ENCODE data around the gene ANAPC4. TPM values are rescaled to one million over a fixed set of nuclear protein-coding genes. Genes with fewer than 3 reads are reported as not detected.

Gene ANAPC4
- polyA plus RNA-seq, 1 donor from 2014 or later = 78.1 TPM

GRCh38 chr4:25450491-25450901 is 73.4 kb downstream of the ANAPC4 start (continued):
- no peak for TF ChIP-seq REST (IDR thresholded peaks at IDR 0.05; ENCODE audit: borderline replicate concordance)

- no peak overlapping the region for H3K4me2 ChIP-seq (ENCODE audit: low read length)
- no peak for TF ChIP-seq SMC3 (conservative IDR thresholded peaks at IDR 0.05; ENCODE audit: poor library complexity)
These were observed 74.6 kb downstream of the ANAPC4 start for GRCh38 chr4:25451676-25452075.

GRCh38 chr4:25452081-25452480 is 75.0 kb downstream of the ANAPC4 start:
- no peaks in the 10 kb centered on the region for H3K9me3 ChIP-seq (ENCODE audit: low read length)
- no peak overlapping the region for H3K9ac ChIP-seq (ENCODE audit: low read length)
- H3K27ac ChIP-seq (ENCODE audit: low read length) = no peak overlapping the region
- H3K4me2 ChIP-seq (ENCODE audit: low read length) = no peak overlapping the region
- H3K36me3 ChIP-seq (ENCODE audit: insufficient read depth, low read length) = no peaks in the 10 kb centered on the region
- no peaks in the 10 kb centered on the region for H3F3A ChIP-seq (ENCODE audit: insufficient read depth, low read length, poor library complexity, severe bottlenecking)
- H3K79me2 ChIP-seq (replicated peaks; ENCODE audit: insufficient read depth, low read length) = no peaks in the 10 kb centered on the region
- H3K27me3 ChIP-seq (ENCODE audit: insufficient read depth, low read depth, low read length) = no peaks in the 10 kb centered on the region
- H3K4me3 ChIP-seq (ENCODE audit: low read length) = no peak overlapping the region
- H4K20me1 ChIP-seq (ENCODE audit: insufficient read depth) = no peaks in the 10 kb centered on the region
- H2AFZ ChIP-seq (ENCODE audit: low read depth, low read length) = no peak overlapping the region
- no peak for TF ChIP-seq CTCF (IDR thresholded peaks at IDR 0.05; ENCODE audit: poor library complexity, severe bottlenecking)
- no peak for TF ChIP-seq EZH2 (IDR thresholded peaks at IDR 0.05; ENCODE audit: borderline replicate concordance, insufficient read depth, low read length, poor library complexity, severe bottlenecking)
- no peak for TF ChIP-seq TAF1 (IDR thresholded peaks at IDR 0.05; ENCODE audit: low read depth)
- TF ChIP-seq EP300 (conservative IDR thresholded peaks at IDR 0.05; ENCODE audit: poor library complexity, severe bottlenecking) = no peak
- TF ChIP-seq MXI1 (conservative IDR thresholded peaks at IDR 0.05; ENCODE audit: poor library complexity, severe bottlenecking) = no peak
- no peak for TF ChIP-seq REST (IDR thresholded peaks at IDR 0.05; ENCODE audit: borderline replicate concordance)
- TF ChIP-seq SMC3 (conservative IDR thresholded peaks at IDR 0.05; ENCODE audit: poor library complexity) = no peak
- TF ChIP-seq POLR2AphosphoS5 (IDR thresholded peaks at IDR 0.05) = no peak
- TF ChIP-seq RAD21 (conservative IDR thresholded peaks at IDR 0.05) = no peak
- no peaks in the 10 kb centered on the region for H3K9me2 ChIP-seq (ENCODE audit: insufficient read depth, low read length)

More at GRCh38 chr4:25451676-25452075, 74.6 kb downstream of the ANAPC4 start:
- H3K9ac ChIP-seq (ENCODE audit: low read length) = no peak overlapping the region
- H3K27ac ChIP-seq (ENCODE audit: low read length) = no peak overlapping the region
- H3K36me3 ChIP-seq (ENCODE audit: insufficient read depth, low read length) = no peaks in the 10 kb centered on the region
- no peaks in the 10 kb centered on the region for H4K20me1 ChIP-seq (ENCODE audit: insufficient read depth)
- no peaks in the 10 kb centered on the region for H3K9me2 ChIP-seq (ENCODE audit: insufficient read depth, low read length)
- H3K79me2 ChIP-seq (replicated peaks; ENCODE audit: insufficient read depth, low read length) = no peaks in the 10 kb centered on the region
- no peak overlapping the region for H3K4me3 ChIP-seq (ENCODE audit: low read length)
- H3F3A ChIP-seq (ENCODE audit: insufficient read depth, low read length, poor library complexity, severe bottlenecking) = no peaks in the 10 kb centered on the region
- no peak overlapping the region for H2AFZ ChIP-seq (ENCODE audit: low read depth, low read length)
- H3K9me3 ChIP-seq (ENCODE audit: low read length) = no peaks in the 10 kb centered on the region
- H3K27me3 ChIP-seq (ENCODE audit: insufficient read depth, low read depth, low read length) = no peaks in the 10 kb centered on the region

Measured in neural cell (in vitro differentiated cells).